Esophagus squamous epithelium (tissue), 5 donors: Measurements from ENCODE around the gene TTYH1. TPM values are rescaled to one million over a fixed set of nuclear protein-coding genes. Genes with fewer than 3 reads are reported as not detected.

Experiments used
- DNase-seq: peaks from one replicate; lab custom pipeline; 2025; lab: John Stamatoyannopoulos, UW
- H3K27ac ChIP-seq, 4 donors: fragments of 200-600 bp; sonication (generic); one replicate each; pipeline ENCODE4 v1.5.1; 2016 to 2019; ENCODE audit warnings: mild to moderate bottlenecking in 1 of 4
- H3K27me3 ChIP-seq, 4 donors: fragments of 200-600 bp; sonication (generic); 1 replicate in 3 of 4; 2 replicates in 1 of 4; pipeline versions ENCODE4 v1.5.1 to v1.6.0; 2017 to 2021; ENCODE audit warnings: antibody characterized with exemption in 1 of 4
- H3K36me3 ChIP-seq, 3 donors: fragments of 200-600 bp; sonication (generic); one replicate each; pipeline ENCODE4 v1.5.1; 2016 to 2019
- H3K4me1 ChIP-seq, 3 donors: fragments of 200-600 bp; sonication (generic); one replicate each; pipeline ENCODE4 v1.5.1; 2017 to 2019
- H3K4me3 ChIP-seq, 4 donors: fragments of 200-600 bp; sonication (generic); 1 replicate in 3 of 4; 2 replicates in 1 of 4; pipeline ENCODE4 v1.5.1; 2016 to 2019; ENCODE audit warnings: mild to moderate bottlenecking in 2 of 4, moderate library complexity in 1 of 4
- H3K9me3 ChIP-seq, 3 donors: fragments of 200-600 bp; sonication (generic); one replicate each; pipeline ENCODE4 v1.5.1; 2016 to 2019
- CTCF ChIP-seq, 6 experiments: fragments of 450-650 bp in 4 of 6; fragments of 200-600 bp in 2 of 6; sonication (generic) in 2 of 6; IDR thresholded peaks; one replicate each; pipeline ENCODE4 v1.5.1; 2016 to 2019; ENCODE audit warnings: antibody characterized with exemption in 6 of 6, mild to moderate bottlenecking in 4 of 6, moderate library complexity in 4 of 6
- POLR2A ChIP-seq, 4 donors: fragments of 450-650 bp; IDR thresholded peaks; one replicate each; pipeline ENCODE4 v1.6.1; 2017; ENCODE audit warnings: antibody characterized with exemption in 4 of 4, mild to moderate bottlenecking in 4 of 4, moderate library complexity in 3 of 4
- WGBS, 2 donors: methylation state at CpG; one replicate each; pipeline ENCODE4 v1.1.5; 2018; 5-methylcytosine and 5-hydroxymethylcytosine counted together
- intact Hi-C: fragments of 100-400 bp; cut with DNase I; formaldehyde crosslinking; loops from one replicate; pipeline ENCODE4 v1.15.0; 2022
- total RNA-seq, 4 donors: library from RNA; depleted of rRNA; stranded (reverse); fragments of >200 nt; gene quantifications; one replicate each; pipeline ENCODE4 v1.1.0, GENCODE V29; 2016
- donor health status: DM: yes; HTN: yes; CAD: no.

Gene TTYH1
- total RNA-seq, 4 donors from 2014 or later: 0.44 to 4.4 (median 2.0) TPM; not detected in 1

- Histone ChIP-seq H3K9me3 (no peaks in the 10 kb centered on the region), H3K4me1 (peaks cover 19 to 56% (median 26%) of the 10 kb centered on the region in 3 donors)
- 73 to 86% methylated on average over 5 of the region's 5 CpGs for WGBS, 2 donors
These were observed 18.4 kb downstream of the TTYH1 start for GRCh38 chr19:54433697-54434096.

GRCh38 chr19:54434112-54434872 lies 19.0 kb downstream of the TTYH1 start:
- WGBS, 2 donors: 49 to 62% methylated on average over 10 to 15 of the region's 23 CpGs

More at GRCh38 chr19:54433697-54434096, 18.4 kb downstream of the TTYH1 start:
- TF ChIP-seq POLR2A (IDR thresholded peaks at IDR 0.05): no peak
- no peak for TF ChIP-seq CTCF (IDR thresholded peaks at IDR 0.05)
- intact Hi-C loops: no loop called here
- Histone ChIP-seq H3K27me3 (peaks cover 4 to 45% (median 16%) of the 10 kb centered on the region in 4 donors), H3K27ac (no peak overlapping the region), H3K36me3 (no peaks in the 10 kb centered on the region), H3K4me3 (no peak overlapping the region)
- DNase-seq: no peak

GRCh38 chr19:54434873-54435214 lies 19.6 kb downstream of the TTYH1 start:
- Histone ChIP-seq H3K4me3 (no peak overlapping the region), H3K9me3 (no peaks in the 10 kb centered on the region), H3K4me1 (peaks cover 19 to 61% (median 26%) of the 10 kb centered on the region in 3 donors), H3K27me3 (peaks cover 4 to 33% (median 10%) of the 10 kb centered on the region in 4 donors), H3K36me3 (no peaks in the 10 kb centered on the region), H3K27ac (no peak overlapping the region)
- WGBS, 2 donors: 10 to 20% methylated on average over 4 to 8 of the region's 11 CpGs
- intact Hi-C loops: no loop called here
- no peak for DNase-seq
- TF ChIP-seq CTCF (IDR thresholded peaks at IDR 0.05) (no peak), POLR2A (IDR thresholded peaks at IDR 0.05) (no peak)

More at GRCh38 chr19:54434112-54434872, 19.0 kb downstream of the TTYH1 start:
- Histone ChIP-seq H3K9me3 (no peaks in the 10 kb centered on the region), H3K27me3 (peaks cover 4 to 39% (median 14%) of the 10 kb centered on the region in 4 donors), H3K27ac (no peak overlapping the region), H3K4me1 (peaks cover 19 to 62% (median 26%) of the 10 kb centered on the region in 3 donors), H3K4me3 (no peak overlapping the region), H3K36me3 (no peaks in the 10 kb centered on the region)
- no peak for DNase-seq
- intact Hi-C loops: no loop called here
- TF ChIP-seq CTCF (IDR thresholded peaks at IDR 0.05) (no peak), POLR2A (IDR thresholded peaks at IDR 0.05) (no peak)

GRCh38 chr19:54435551-54436016 lies 20.3 kb downstream of the TTYH1 start:
- TF ChIP-seq CTCF (IDR thresholded peaks at IDR 0.05) (no peak), POLR2A (IDR thresholded peaks at IDR 0.05) (no peak)
- H3K4me3 ChIP-seq: no peak overlapping the region
- DNase-seq: no peak
- H3K4me1 ChIP-seq: peaks cover 12 to 53% (median 21%) of the 10 kb centered on the region in 3 donors
- peaks cover 0 to 26% (median 5%) of the 10 kb centered on the region in 4 donors for H3K27me3 ChIP-seq
- intact Hi-C loops: no loop called here
- no peak overlapping the region for H3K27ac ChIP-seq
- H3K36me3 ChIP-seq: peaks cover 0 to 7% (median 0%) of the 10 kb centered on the region in 3 donors
- no peaks in the 10 kb centered on the region for H3K9me3 ChIP-seq
- WGBS, 2 donors: 32% methylated on average over 4 of the region's 16 CpGs; no CpG with 5 or more reads in 1 of the 2 donors

- no peaks in the 10 kb centered on the region for H3K9me3 ChIP-seq
- TF ChIP-seq CTCF (IDR thresholded peaks at IDR 0.05) (no peak), POLR2A (IDR thresholded peaks at IDR 0.05) (no peak)
- peaks cover 0 to 21% (median 2%) of the 10 kb centered on the region in 4 donors for H3K27me3 ChIP-seq
- 0 to 58% methylated on average over 1 to 11 of the region's 15 CpGs for WGBS, 2 donors
- no peak for DNase-seq
- no peak overlapping the region for H3K4me3 ChIP-seq
- peaks cover 7 to 48% (median 16%) of the 10 kb centered on the region in 3 donors for H3K4me1 ChIP-seq
- H3K27ac ChIP-seq: no peak overlapping the region
- intact Hi-C loops: no loop called here
- H3K36me3 ChIP-seq: peaks cover 0 to 11% (median 0%) of the 10 kb centered on the region in 3 donors
These were observed 20.8 kb downstream of the TTYH1 start for GRCh38 chr19:54436031-54436523.
